Loucy (cell line): ENCODE measurements around the gene AKT1.

Source experiments
- H2AFZ ChIP-seq: fragments of 200-600 bp; sonication (generic); 2 replicates; pipeline ENCODE4 v1.6.0; 2016; ENCODE audit warnings: antibody characterized with exemption, mild to moderate bottlenecking, low read length, moderate library complexity
- H3F3A ChIP-seq: fragments of 200-600 bp; 2 replicates; pipeline ENCODE4 v1.6.0; 2016; ENCODE audit warnings: antibody characterized with exemption, low read depth, mild to moderate bottlenecking
- H3K27me3 ChIP-seq: fragments of 200-600 bp; sonication (generic); 2 replicates; pipeline ENCODE4 v1.6.1; 2014; ENCODE audit warnings: low read length, mild to moderate bottlenecking; ENCODE audit not compliant: insufficient read depth, poor library complexity, severe bottlenecking
- H3K36me3 ChIP-seq: fragments of 200-600 bp; sonication (generic); 2 replicates; pipeline ENCODE4 v1.6.1; 2016; ENCODE audit warnings: low read length; ENCODE audit not compliant: insufficient read depth
- H3K4me1 ChIP-seq: fragments of 200-600 bp; sonication (generic); 2 replicates; pipeline ENCODE4 v1.5.1; 2014; ENCODE audit warnings: low read length, mild to moderate bottlenecking; ENCODE audit not compliant: insufficient read depth, poor library complexity, severe bottlenecking
- H3K4me2 ChIP-seq: fragments of 200-600 bp; sonication (generic); 2 replicates; pipeline ENCODE4 v1.6.0; 2014; ENCODE audit warnings: antibody characterized with exemption, low read length, low read depth, mild to moderate bottlenecking; ENCODE audit not compliant: poor library complexity, severe bottlenecking
- H3K4me3 ChIP-seq: fragments of 200-600 bp; sonication (generic); 2 replicates; pipeline ENCODE4 v1.5.1; 2014; ENCODE audit warnings: low read length, mild to moderate bottlenecking, mixed read lengths; ENCODE audit not compliant: poor library complexity, severe bottlenecking
- H3K79me2 ChIP-seq: fragments of 200-600 bp; sonication (generic); 2 replicates; pipeline ENCODE4 v1.6.1; 2014; ENCODE audit warnings: low read length; ENCODE audit not compliant: insufficient read depth
- H3K9ac ChIP-seq: fragments of 200-600 bp; sonication (generic); 2 replicates; pipeline ENCODE4 v1.6.0; 2014; ENCODE audit warnings: mild to moderate bottlenecking, low read depth, low read length, moderate library complexity; ENCODE audit not compliant: poor library complexity, severe bottlenecking
- H3K9me2 ChIP-seq: fragments of 200-600 bp; sonication (generic); replicated peaks from 2 replicates; pipeline ENCODE4 v1.6.1; 2016; ENCODE audit warnings: low read depth, low read length, mixed read lengths
- H3K9me3 ChIP-seq: fragments of 200-600 bp; sonication (generic); 2 replicates; pipeline ENCODE4 v1.6.1; 2014; ENCODE audit warnings: mild to moderate bottlenecking, antibody characterized with exemption, low read length, low read depth; ENCODE audit not compliant: insufficient read depth
- H4K20me1 ChIP-seq: fragments of 200-600 bp; sonication (generic); 2 replicates; pipeline ENCODE4 v1.6.0; 2014; ENCODE audit warnings: antibody characterized with exemption, low read length, mild to moderate bottlenecking; ENCODE audit not compliant: insufficient read depth, poor library complexity, severe bottlenecking
- CTCF ChIP-seq: fragments of 200-600 bp; sonication (generic); conservative IDR thresholded peaks from 2 replicates; pipeline ENCODE4 v1.5.1; 2014; ENCODE audit warnings: mild to moderate bottlenecking, antibody characterized with exemption, low read length
- EZH2phosphoT487 ChIP-seq: fragments of 200-600 bp; IDR thresholded peaks from 2 replicates; pipeline ENCODE4 v1.6.1; 2018; ENCODE audit warnings: antibody characterized with exemption, mild to moderate bottlenecking, moderate library complexity, borderline replicate concordance

The AKT1 gene

GRCh38 chr14:104782086-104782807 is 13.3 kb downstream of the AKT1 start:
- Histone ChIP-seq H3K4me2 (no peak overlapping the region), H3K79me2 (peaks cover 27% of the 10 kb centered on the region; the same call in 1 of the 2 replicates), H3K4me1 (peaks cover 2% of the 10 kb centered on the region), H3K9me2 (no peaks in the 10 kb centered on the region), H3K27me3 (no peaks in the 10 kb centered on the region), H3F3A (no peaks in the 10 kb centered on the region), H2AFZ (no peak overlapping the region), H3K36me3 (peaks cover 8% of the 10 kb centered on the region; the same call in 1 of the 2 replicates), H3K4me3 (no peak overlapping the region), H3K9ac (no peak overlapping the region), H3K9me3 (no peaks in the 10 kb centered on the region), H4K20me1 (peaks cover 21% of the 10 kb centered on the region)
- TF ChIP-seq EZH2phosphoT487 (no peak), CTCF (no peak)

DNA sequence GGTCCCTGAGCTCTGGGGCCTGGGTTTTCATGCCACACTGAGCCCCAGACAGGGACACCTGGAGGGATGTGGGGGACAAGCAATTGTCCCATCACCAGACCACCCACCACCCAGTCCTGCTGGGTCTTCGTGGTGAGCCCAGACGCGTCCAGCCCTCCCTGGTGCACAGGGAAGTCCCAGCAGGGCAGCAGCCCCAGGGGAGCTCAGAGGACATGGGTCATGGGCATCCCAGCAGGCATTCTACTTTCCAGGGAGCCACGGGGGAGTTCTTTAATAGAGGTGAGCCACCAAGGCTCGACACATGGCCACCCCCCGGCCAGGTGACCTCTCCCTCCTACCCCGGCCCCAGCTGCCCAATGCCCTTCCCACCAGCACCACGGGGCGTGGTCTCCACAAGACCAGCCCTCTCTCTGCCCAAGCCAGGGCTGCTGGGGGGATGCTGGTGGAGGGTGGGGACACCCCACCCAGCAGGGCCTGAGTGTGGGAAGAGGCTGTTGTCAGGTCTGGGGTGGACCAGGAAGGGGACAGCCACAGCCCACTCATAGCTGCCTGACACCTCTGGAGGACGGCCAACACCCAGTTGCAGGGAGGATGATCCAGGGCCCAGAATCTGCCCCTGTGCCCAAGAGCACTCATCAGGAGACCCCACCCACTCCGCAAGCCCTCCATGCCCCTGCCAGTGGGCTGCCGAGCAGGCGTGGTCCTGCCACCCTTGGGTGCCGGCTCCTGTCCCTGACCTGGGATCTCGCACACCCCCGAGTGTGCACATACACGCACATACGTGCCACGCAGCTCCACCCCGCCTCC is 14.1 kb downstream of the AKT1 start:
- TF ChIP-seq CTCF (no peak), EZH2phosphoT487 (no peak)
- Histone ChIP-seq H3K36me3 (peaks cover 13% of the 10 kb centered on the region; the same call in 1 of the 2 replicates), H2AFZ (no peak overlapping the region), H3K4me1 (no peaks in the 10 kb centered on the region), H3K9me2 (no peaks in the 10 kb centered on the region), H3F3A (no peaks in the 10 kb centered on the region), H4K20me1 (peaks cover 14% of the 10 kb centered on the region), H3K4me3 (no peak overlapping the region), H3K9ac (no peak overlapping the region), H3K79me2 (peaks cover 19% of the 10 kb centered on the region; the same call in 1 of the 2 replicates), H3K9me3 (no peaks in the 10 kb centered on the region), H3K4me2 (no peak overlapping the region), H3K27me3 (no peaks in the 10 kb centered on the region)

GRCh38 chr14:104780513-104781030 is 15.0 kb downstream of the AKT1 start:
- H3K36me3 ChIP-seq, result peaks cover 18% of the 10 kb centered on the region; the same call in 1 of the 2 replicates
- H4K20me1 ChIP-seq, result peaks cover 13% of the 10 kb centered on the region
- H3K27me3 ChIP-seq, result no peaks in the 10 kb centered on the region
- no peaks in the 10 kb centered on the region for H3F3A ChIP-seq
- no peak overlapping the region for H2AFZ ChIP-seq
- no peaks in the 10 kb centered on the region for H3K9me2 ChIP-seq
- H3K79me2 ChIP-seq, result peaks cover 16% of the 10 kb centered on the region; the same call in 1 of the 2 replicates
- H3K4me2 ChIP-seq, result no peak overlapping the region
- no peaks in the 10 kb centered on the region for H3K9me3 ChIP-seq
- H3K4me3 ChIP-seq, result no peak overlapping the region
- TF ChIP-seq CTCF, result no peak
- TF ChIP-seq EZH2phosphoT487, result no peak
- H3K4me1 ChIP-seq, result no peaks in the 10 kb centered on the region
- no peak overlapping the region for H3K9ac ChIP-seq
